ENCODE results near the gene LHFPL2.
A peak's percentile ranks its signal among the peaks of the same experiment; 100 is the strongest.
"Not testable (repeated sequence)": the region's sequence is repeated elsewhere in the genome, so short reads cannot be mapped to it uniquely, and the experiment has no call there.

The LHFPL2 gene

GRCh38 chr5:78648359-78649210, at the start of gene LHFPL2:
Gene LHFPL2 (minus strand): TSS chr5:78648772. CDS start chr5:78510213, 138,559 bp downstream.
- DNase-seq (ENCODE audit: low read depth), result peak; percentile 4

DNA sequence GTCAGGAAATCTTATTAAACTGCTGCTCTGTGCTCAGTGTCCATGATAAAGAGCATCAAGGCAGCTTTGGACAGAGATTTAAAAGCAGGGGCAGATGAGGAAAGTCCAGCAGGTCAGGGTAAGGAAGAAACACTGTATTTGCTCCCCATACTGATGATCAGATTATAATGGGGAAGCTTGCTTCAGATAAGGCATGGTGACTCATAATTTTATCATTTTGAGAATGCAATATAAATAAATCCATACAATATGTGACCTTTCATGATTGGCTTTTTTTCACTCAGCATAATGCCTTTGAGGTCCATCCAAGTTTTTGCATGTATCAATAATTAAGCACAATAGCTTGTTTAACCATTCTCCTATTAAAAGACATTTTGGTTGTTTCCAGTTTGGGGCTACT, 48.1 kb upstream of the LHFPL2 start:
- no peak for DNase-seq (ENCODE audit: low read depth)

- DNase-seq (ENCODE audit: low read depth), result not testable (repeated sequence)
Observed at GRCh38 chr5:78696052-78696451, 47.5 kb upstream of the LHFPL2 start.

DNA sequence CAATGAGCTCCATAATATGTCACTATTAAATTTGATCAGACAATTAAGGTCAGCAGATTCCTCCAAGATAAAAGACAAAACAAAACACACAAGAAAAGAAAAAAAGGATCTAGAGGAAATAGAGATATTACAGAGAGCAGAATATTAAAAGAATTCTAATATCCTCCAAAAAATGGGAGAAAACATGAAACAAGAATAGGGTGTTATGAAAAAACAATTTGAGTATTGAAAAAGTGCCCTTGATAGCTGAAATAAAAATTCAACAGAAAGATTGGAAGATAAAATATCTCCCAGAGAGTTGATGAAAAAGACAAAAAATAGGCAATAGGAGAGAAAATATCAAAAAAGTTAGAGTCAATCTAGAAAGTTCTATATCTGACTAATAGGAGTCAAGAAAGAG, 44.8 kb upstream of the LHFPL2 start:
- DNase-seq (ENCODE audit: low read depth), result no peak

- DNase-seq (ENCODE audit: low read depth), result no peak
Observed at GRCh38 chr5:78691084-78691960, 42.8 kb upstream of the LHFPL2 start.

DNA sequence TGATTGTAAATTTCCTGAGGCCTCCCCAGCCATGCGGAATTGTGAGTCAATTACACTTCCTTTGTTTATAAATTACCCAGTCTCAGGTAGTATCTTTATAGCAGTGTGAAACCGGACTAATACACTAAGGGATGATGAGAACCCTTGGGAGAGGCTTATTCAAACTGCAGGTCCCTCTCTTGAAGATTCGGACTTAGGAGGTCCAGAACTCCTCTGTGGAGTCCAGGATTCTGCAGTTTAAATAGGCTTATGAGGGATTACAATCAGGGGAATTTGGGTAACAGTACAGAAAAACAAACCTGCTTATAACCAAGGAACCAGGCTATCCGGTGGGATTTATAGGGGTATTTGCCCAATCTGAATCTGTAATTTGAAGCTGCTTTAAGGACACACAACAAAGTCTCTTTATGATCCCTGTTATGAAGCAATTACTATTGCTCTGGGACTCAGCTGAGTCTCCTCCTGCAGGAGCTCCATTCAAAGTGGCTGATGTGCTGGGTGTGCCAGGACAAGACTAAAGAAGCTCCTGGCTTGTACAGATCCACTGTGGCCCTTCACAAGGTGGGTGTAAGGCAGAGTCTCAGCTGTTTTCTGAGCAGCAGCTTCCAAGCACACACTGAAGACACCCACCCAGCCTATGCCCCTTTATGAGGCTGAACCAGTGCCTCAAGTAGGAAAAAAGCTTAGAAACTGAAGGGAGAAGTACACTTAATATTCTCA, 41.8 kb upstream of the LHFPL2 start:
- DNase-seq (ENCODE audit: low read depth), result no peak

- no peak for DNase-seq (ENCODE audit: low read depth)
Observed at GRCh38 chr5:78689540-78690252, 41.1 kb upstream of the LHFPL2 start.

DNA sequence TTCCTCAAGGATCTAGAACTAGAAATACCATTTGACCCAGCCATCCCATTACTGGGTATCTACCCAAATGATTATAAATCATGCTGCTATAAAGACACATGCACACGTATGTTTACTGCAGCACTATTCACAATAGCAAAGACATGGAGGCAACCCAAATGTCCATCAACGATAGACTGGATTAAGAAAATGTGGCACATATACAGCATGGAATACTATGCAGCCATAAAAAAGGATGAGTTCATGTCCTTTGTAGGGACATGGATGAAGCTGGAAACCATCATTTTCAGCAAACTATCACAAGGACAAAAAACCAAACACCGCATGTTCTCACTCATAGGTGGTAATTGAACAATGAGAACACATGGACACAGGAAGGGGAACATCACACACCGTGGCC, 38.9 kb upstream of the LHFPL2 start:
- not testable (repeated sequence) for DNase-seq (ENCODE audit: low read depth)

GRCh38 chr5:78683905-78684304, 35.3 kb upstream of the LHFPL2 start:
- DNase-seq (ENCODE audit: low read depth), result not testable (repeated sequence)

DNA sequence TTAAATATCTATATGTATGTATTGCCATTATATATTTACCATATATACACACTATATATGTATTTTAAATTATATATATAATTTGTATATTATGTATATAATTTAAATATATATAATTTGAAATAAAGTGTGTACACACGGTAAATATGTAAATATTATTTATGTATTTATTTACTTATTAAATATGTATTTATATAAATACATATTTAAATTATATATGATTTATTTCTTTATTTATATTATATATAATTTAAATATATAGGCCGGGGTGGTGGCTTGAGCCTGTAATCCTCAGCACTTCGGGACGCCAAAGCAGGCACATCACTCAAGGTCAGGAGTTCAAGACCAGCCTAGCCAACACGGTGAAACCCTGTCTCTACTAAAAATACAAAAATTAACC, 31.3 kb upstream of the LHFPL2 start:
- no peak for DNase-seq (ENCODE audit: low read depth)

- no peak for DNase-seq (ENCODE audit: low read depth)
Observed at GRCh38 chr5:78677777-78678668, 29.5 kb upstream of the LHFPL2 start.

DNA sequence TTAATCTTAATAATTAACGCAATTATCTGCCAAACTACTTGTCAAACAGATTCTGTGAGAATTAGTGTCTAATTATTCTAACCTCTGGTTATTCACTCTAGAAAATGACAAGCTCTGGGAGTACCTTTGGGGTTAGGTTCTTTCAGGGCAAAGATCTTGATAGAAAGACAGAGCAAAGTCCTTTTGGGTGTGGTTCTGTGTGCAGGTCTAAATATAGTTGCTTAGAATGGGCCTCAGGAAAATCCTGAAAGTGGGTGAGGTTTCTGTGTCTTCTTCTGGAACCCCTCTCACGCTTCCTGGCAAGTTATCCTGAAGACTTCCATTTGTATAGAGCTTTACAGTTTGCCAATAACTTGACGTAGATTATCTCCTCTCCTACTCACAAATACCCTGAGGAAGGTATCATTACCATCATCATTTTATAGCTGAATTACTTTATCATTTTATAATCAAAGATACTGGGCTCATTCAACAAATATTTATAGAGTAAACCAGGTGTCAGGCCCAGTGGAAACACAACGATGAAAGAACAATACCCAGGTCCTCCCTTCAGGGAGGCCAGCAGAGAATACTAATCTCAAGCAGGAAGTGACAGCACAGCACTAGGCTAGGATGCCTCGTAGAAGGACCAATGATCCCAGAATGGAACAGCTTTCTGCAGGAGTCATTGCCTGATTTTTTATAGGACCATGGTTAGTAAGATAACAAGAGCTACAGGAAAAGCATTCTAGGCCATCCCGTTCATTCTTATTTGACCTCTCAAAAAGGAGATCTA, 27.6 kb upstream of the LHFPL2 start:
- DNase-seq (ENCODE audit: low read depth), result no peak

DNA sequence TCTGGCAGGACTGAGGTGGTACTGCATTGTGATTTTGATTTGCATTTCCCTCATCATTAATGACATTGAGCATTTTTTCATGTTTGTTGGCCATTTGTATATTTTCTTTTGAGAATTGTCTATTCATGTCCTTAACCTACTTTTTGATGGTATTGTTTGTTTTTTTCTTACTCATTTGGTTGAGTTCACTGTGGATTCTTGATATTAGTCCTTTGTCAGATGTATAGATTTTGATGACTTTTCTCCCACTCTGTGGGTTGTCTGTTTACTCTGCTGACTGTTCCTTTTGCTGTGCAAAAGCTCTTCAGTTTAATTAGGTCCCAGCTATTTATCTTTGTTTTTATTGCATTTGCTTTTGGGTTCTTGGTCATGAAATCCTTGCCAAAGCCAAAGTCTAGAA, 25.3 kb upstream of the LHFPL2 start:
- DNase-seq (ENCODE audit: low read depth), result not testable (repeated sequence)

DNA sequence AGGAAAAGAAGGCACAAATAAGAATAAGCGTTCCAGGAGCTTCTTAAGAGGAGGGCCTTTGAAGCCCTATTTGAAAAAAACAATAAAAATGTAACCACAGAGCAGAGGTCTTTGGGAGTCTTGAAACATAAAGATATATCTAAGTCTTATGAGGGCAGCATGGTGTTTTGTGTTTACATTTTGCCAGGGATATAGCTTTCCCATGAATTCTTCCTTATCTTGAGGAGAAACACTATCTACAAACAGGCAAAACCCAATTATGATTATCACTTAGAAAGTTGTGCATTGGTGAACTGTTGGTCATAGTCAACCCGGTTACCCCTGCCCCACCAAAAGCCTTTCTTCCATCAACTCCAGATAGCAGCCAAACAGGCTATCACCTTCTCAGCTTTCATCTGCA, 23.6 kb upstream of the LHFPL2 start:
- no peak for DNase-seq (ENCODE audit: low read depth)

DNA sequence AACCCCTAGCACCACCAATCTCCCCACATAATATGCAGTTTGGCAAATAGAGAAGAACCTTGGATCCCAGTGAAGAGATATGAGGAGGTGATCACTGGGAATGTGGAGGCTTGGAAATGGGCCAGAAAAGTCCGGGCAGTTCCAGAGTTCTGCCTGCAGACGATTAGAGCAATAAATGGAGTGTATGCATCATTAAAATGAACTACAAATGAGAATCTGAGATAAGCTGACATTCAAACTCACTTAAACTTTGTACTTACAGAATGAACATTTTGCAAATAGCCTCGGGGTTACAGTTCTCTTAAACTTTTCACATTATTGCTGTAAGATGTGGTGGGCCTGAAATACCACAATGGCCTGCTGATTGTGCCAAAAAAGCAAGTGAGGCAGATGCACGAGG, 23.0 kb upstream of the LHFPL2 start:
- no peak for DNase-seq (ENCODE audit: low read depth)

DNA sequence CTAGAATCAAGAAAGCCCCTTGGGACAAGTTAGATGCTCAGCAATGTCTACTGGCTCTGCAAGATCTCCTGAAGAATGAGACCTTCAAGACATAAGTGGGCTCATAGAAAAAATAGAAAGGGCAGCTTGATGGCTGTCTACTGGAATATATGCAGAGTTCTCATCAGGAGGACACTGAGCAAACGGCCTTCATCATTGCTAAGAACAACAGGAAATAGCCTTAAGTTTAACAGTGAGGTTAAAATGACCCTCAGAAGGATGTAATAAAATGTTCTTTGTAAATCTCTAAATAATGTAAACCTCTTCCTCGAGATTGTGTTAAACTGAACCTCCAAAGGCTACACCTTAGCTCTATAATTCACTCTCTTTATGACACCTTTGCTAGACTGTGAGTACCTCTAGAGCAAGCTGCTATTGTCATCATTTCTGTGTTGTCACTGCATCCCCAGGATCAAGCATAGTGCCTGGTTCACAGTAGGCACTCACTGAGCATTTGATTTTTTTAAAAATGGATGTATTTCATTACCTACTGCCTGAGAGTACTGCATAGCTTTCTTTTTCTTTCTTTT, 22.2 kb upstream of the LHFPL2 start:
- DNase-seq (ENCODE audit: low read depth), result no peak

DNA sequence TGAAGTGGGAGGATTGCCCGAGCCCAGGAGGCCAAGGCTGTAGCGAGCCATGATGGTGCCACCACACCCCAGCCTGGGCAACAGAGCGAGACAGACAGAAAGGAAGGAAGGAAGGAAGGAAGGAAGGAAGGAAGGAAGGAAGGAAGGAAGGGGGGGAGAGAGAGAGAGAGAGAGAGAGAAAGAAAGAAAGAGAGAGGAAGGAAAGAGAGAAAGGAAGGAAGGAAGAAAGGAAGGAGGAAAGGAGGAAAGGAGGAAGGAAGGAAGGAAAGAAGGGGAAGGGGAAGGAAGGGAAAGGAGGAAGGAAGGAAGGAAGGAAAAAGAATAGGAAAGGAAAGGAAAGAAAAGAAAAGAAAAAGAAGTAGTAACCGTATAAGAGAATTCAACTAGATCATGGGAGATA, 20.8 kb upstream of the LHFPL2 start:
- DNase-seq (ENCODE audit: low read depth), result no peak

GRCh38 chr5:78667461-78668103, 19.0 kb upstream of the LHFPL2 start:
- no peak for DNase-seq (ENCODE audit: low read depth)

- DNase-seq (ENCODE audit: low read depth), result not testable (repeated sequence)
Observed at GRCh38 chr5:78666975-78667374, 18.4 kb upstream of the LHFPL2 start.

All from stimulated activated CD8-positive, alpha-beta memory T cell treated with anti-CD3 and anti-CD28 coated beads, Interleukin-4, amount 100 ng/mL, for 24 hours (primary cell).